GM19240 (cell line): ENCODE data around the gene PYROXD2.

Experiments used
- DNase-seq: peaks from one replicate; pipeline ENCODE4 v3.0.0; 2011; ENCODE audit warnings: low spot score; ENCODE audit not compliant: insufficient read length

PYROXD2 gene

GRCh38 chr10:98416606-98417388, 1.8 kb upstream of the PYROXD2 start:
- no peak for DNase-seq

DNA sequence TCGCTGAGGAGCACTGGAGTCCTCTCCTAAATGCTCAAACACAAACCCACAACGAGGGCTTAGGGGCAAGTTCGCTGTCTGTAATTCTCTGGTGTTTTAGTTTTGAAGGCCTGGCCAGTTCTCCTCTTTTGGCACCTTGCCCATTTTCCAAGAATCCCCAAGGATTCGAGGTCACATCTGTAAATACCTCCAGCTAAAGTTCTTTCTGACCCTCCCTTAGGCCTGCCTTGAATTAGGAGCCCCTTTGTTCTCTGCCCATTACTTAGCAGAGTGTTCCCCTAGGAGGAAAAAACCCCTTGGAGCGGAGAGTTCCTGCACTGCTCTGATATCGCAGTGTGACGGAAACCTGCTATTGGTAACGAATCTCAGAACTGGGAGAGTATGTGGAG, 743 bp upstream of the PYROXD2 start:
- DNase-seq: no peak

DNA sequence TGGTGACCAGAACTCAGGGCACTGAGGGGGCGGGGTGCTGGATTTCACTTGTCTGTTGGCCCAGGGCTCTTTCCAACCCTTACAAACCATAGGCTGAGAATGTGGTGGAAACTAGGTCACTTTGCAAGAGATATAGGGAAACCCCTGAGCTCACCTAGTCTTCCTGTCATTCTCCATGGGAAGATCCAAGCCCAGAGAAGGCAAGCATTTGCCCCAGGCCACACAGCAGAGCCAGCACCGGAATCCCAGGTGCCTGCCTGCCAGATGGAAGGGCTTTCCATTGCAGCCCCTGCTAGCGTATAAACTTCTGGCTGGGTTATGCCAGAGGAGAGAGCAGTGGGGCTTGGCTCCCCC, 427 bp downstream of the PYROXD2 start:
- no peak for DNase-seq

- no peak for DNase-seq
These were observed 3.2 kb downstream of the PYROXD2 start for GRCh38 chr10:98411768-98412167.

DNA sequence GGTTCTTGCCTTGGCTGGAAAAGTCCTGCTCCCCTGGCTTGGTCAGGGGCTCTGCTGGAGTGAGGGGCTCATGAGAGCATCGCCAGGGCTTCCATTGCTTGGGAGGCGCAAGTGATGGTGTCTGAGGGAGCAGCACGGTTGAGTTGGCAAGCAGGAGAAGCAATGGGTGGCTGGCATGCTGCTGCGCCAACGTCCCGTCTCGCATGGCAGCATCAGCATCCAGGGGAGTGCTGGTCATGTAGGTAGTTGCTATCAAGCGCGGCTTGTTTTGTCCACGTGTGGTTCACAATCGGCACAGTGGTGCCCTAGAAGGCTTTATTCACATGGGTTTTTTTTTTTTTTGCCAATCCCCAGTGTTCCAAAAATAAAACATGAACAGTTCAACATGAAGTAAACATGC, 3.8 kb downstream of the PYROXD2 start:
- DNase-seq: no peak

DNA sequence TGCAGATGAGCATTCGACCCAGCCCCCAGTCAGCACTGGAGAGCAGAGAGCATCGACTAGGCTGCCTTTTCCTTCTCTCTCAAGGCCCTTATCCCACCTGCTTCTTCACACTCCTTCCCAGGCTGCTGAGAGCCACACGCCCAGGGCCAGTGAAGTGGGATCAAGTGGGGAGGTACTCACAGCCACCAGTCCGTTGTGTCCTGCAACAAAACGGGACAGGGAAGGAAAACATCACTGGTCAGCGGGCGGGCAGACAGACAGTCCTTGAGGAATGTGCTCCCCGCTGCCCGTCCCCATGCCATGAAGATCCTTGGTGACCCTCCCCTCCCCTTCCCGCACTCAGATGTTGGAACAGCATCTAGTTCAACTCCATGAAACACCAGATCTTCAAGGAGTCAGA, 4.2 kb downstream of the PYROXD2 start:
- DNase-seq: no peak

DNA sequence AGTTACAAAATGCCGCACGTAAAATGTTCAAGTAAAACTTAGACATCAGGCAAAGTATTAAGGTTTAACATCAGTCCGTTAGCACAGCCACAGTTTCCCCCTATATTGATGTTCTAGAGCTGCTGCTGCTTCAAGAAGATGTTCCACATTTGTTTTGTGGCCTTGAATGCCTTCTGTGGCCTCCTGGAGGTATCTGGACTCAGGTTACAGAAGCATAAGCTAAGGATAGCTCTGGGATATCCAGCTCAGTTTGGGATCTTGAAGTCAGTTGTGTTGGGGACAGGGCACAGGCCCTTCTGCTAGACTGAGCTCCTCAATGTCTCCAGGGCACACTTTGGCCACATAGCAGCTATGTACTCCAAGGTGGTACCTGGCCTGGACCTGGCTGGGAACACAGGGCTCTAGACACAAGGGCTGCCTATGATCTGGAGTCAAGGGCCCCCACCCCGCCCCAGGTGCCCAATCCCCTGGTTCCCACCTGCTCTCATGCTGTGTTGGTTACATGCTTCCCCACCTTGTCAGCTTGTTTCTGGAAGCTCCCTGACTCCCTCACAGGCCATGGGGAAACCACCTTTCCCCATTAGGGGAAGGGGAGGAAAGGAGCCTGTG, 4.7 kb downstream of the PYROXD2 start:
- no peak for DNase-seq

DNA sequence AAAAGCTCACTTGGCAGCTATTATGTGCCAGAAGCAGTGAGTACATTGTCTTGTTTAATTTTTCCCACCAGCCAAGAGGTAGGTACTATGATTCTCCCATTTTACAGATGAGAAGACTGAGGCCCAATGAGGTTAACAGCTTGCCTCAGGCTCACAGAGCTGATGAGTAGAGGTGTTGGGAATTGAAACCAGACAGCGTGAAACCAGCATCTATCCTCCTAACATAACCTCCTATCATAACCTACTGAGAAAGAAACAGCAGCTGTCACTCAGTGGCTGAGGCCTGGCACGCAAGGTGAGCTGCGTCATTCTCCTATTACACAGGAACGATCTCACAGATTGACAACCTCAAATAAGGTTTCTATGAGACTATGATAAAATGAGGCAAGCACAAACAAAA, 6.2 kb downstream of the PYROXD2 start:
- DNase-seq: no peak

- DNase-seq: no peak
These were observed 7.2 kb downstream of the PYROXD2 start for GRCh38 chr10:98407744-98408241.

DNA sequence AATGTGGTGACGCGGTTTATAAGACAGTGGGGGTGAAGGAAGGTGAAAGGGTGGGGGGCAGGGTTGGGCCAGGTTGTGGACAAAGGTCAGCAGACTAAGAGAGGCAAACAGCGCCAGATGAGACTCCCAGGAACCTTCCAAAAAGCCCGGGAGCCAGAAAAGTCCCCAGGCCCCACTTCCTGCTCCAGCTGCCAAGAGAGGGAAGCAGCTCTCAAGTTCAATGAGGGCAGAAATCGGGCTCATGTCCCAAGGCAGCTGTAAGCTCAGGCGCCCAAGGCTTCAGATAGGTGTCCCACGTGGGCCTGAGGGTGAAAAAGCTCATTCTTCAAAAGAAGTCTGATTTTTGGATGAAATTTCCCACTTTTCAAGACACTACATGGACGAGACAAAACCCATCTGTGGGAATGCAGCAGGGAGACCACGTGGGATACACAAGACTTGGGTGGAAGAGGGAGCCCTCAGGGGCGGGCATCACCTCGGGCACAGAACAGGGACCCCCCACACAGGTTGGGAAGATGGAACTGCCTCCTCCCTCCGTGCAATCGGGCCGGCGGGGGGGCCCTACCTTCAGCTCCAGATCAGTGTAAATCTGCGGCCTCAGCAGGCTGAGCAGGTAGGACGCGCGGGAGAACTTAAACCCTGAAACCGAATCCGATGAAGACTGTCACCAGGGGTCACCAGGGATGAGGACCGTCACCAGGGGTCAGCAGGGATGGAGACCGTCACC, 7.8 kb downstream of the PYROXD2 start:
- DNase-seq: no peak

- DNase-seq: no peak
These were observed 9.6 kb downstream of the PYROXD2 start for GRCh38 chr10:98405422-98405821.

- DNase-seq: peak; percentile 29
These were observed 10.2 kb downstream of the PYROXD2 start for GRCh38 chr10:98404571-98405359.

- DNase-seq: no peak
These were observed 11.0 kb downstream of the PYROXD2 start for GRCh38 chr10:98403812-98404504.

DNA sequence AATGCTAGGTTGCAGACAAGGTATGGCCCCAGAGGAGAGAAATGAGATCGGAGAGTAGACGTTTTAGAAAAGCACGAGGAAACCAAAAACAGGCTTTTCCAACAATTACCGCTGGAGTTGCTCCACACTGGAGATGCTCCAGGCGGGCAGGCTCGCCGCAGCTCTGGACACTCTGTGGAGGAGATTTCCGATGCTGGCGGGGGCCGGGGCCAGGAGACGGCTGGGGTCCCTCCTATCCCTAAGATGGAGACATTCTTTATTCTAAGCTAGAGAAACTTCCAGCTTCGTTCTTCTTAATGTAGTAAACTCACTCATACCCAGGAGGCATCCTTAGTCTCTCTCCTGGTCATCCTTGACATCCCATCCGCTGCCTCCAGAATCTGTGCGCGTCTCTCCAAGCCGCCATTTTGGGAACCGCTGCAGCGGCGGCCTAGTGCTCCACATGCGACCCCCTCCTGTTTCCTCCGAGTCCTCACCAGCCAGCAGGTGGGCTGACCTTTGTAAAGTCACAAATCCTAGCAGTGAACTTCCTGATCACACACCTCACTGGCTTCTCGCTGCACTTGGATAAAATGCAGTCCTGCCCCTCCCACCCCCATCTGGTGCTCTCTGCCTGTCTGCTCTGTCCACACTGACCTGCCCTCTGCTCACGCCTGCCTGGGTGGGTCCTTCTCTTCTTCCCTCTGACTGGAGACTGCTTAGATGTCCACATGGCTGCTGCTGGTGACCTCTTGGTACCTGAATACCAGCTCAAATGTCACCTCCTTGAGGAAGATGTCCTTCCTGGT, 11.9 kb downstream of the PYROXD2 start:
- no peak for DNase-seq

- no peak for DNase-seq
These were observed 12.5 kb downstream of the PYROXD2 start for GRCh38 chr10:98402478-98402877.

DNA sequence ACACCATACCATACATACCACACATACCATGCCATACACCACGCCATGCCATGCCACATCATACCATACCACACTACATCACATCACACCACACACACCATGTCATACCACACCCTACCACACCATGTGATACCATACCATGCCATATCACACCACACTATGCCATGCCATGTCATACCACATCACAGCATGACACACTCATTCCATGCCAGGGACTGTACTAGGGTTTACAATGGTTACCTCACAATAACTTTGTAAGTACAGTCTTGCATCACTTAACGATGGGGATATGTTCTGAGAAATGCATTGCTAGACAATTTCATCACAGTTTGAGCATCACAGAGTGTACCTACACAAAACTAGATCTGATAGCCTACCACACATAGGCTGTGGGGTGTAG, 14.5 kb downstream of the PYROXD2 start:
- DNase-seq: no peak

GRCh38 chr10:98399784-98400183, 15.2 kb downstream of the PYROXD2 start:
- DNase-seq: no peak

DNA sequence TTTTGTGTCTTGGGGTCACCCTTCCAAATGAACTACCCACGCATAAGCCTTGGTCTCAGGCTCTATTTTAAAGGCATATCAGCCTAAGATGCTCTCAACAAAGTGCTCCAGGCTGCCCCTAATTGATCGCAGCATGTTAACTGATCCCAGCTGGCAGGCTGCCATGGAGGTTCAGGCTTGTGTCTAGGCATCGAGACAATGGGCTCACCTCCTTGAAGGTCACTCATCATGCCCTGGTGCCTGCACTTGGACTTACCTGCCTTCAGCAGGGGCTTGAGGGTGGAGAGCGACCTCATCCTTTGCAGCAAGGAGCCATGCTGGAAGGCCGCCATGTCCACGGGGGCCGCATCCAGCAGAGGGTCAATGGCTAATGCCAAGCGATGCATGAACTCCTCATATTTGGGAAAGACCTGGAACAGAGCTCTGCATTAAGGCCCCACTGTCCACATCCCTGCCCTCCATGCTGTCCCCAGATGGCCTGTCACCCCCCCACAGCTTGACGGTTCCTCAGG, 17.8 kb downstream of the PYROXD2 start:
- DNase-seq: no peak

GRCh38 chr10:98396096-98397063, 18.6 kb downstream of the PYROXD2 start:
- DNase-seq: no peak
